Stimulated activated CD8-positive, alpha-beta memory T cell treated with anti-CD3 and anti-CD28 coated beads, Interleukin-15, amount 100 ng/mL, for 4 hours (primary cell): ENCODE data around the gene PDS5B.
"Not testable (repeated sequence)": the region's sequence is repeated elsewhere in the genome, so short reads cannot be mapped to it uniquely, and the experiment has no call there.

Experiments
- DNase-seq, 2 donors: peaks; one replicate each; pipeline ENCODE4 v3.0.0-alpha.2; 2020; ENCODE audit warnings: low read depth in 2 of 2

The PDS5B gene

GRCh38 chr13:32791545-32792172 is 205.4 kb downstream of the PDS5B start:
- DNase-seq: no peak

GRCh38 chr13:32796754-32797153 is 210.5 kb downstream of the PDS5B start:
- DNase-seq: no peak

GRCh38 chr13:32802159-32802558 is 215.9 kb downstream of the PDS5B start:
- no peak for DNase-seq

GRCh38 chr13:32804673-32805230 is 218.5 kb downstream of the PDS5B start:
- no peak for DNase-seq

- no peak for DNase-seq
Observed at GRCh38 chr13:32811297-32811800, 225.1 kb downstream of the PDS5B start.

GRCh38 chr13:32821149-32821688 is 235.0 kb downstream of the PDS5B start:
- no peak for DNase-seq

DNA sequence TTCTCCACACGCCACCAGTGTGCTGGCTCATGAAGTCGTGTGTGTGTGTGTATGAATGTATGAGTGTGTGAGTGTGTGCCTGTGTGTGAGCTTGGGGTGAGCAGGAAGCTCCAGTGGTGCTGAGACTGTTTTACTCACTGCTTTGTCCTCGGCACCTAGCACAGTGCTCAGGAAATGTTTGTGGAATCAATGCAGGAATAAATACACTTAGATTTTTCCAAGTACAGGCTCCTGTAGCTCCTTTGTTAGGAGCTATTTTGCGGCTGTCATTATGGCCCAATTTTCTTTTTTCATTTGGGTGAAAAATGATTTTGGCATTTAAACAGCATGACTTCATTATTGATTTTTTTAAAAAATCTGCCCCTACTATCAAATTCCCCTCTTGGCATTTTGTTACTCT is 236.5 kb downstream of the PDS5B start:
- no peak for DNase-seq

DNA sequence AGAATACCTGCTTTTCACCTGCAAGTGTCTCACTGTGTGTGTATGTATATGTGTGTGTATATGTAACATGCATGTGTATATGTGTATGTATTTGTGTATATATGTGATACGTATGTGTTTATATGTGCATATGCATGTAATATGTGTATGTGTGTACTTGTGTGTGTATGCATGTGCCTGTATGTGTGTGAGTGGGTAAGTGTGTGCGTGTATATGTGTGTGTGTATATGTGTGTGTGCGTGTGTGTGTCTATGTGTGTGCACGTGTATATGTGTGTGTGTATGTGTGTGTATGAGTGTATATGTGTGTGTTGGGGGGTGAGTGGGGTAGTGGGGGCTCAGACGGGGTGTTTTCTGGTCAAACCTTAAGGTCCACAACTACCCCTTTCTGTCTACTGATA is 237.3 kb downstream of the PDS5B start:
- no peak for DNase-seq

- no peak for DNase-seq
Observed at GRCh38 chr13:32824061-32824460, 237.8 kb downstream of the PDS5B start.

GRCh38 chr13:32824675-32825074 is 238.4 kb downstream of the PDS5B start:
- no peak for DNase-seq

DNA sequence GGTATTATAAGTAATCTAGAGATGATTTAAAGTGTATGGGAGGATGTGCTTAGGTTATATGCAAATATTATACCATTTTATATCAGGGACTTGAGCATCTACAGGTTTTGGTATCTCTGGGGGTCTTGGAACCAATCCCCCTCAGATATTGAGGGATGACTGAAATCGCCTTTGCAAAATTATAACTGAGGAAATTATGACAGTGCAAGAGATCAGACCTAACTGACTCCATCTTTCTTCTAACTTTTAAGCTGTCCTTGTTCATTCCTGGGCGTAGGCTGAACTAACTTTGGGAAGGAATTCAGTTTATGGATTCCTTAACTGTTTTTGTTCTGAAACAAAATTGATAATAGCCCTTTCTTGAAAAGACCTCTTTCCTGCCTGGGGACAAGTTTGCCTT is 239.2 kb downstream of the PDS5B start:
- DNase-seq: no peak

DNA sequence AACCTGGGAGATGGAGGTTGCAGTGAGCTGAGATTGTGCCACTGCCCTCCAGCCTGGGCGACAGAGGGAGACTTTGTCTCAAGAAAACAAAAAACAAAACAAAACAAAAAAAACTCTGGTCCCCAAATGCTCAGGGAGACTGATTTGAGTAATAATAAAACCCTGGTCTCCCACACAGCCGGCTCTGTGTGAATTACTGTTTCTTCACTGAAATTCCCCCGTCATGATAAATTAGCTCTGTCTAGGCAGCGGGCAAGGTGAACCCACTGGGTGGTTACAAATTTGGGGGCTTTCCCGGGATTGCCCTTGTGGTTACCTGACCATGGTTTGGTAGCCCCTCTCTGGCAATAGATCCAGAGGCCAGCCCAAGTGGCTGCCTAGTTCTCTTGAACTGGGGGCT is 240.1 kb downstream of the PDS5B start:
- not testable (repeated sequence) for DNase-seq
